ENCODE results near the gene BOC. TPM values are rescaled to one million over a fixed set of nuclear protein-coding genes. Genes with fewer than 3 reads are reported as not detected.

BOC gene
- total and polyA plus RNA-seq, 2 of the 4 experiments (the other 2 are of a cell fraction), result 6.8 to 15.2 TPM

- no CpG with 5 or more reads among the region's 1 CpG for WGBS, 2 experiments (ENCODE audit: extremely low coverage in 2 of 2, insufficient read length in 1 of 2)
- ATAC-seq (ENCODE audit: low read depth) (peak; percentile 90), DNase-seq (peak; percentile 89)
- Histone ChIP-seq H3K27me3 (ENCODE audit: control insufficient read depth, insufficient read depth, low read length) (no peaks in the 10 kb centered on the region), H3K4me1 (ENCODE audit: control insufficient read depth, insufficient read depth, low read length) (peaks cover 12% of the 10 kb centered on the region), H2BK20ac (ENCODE audit: low read depth, low read length) (no peak overlapping the region; the same call in 1 of the 2 replicates), H4K20me1 (ENCODE audit: insufficient read depth, low read length) (no peaks in the 10 kb centered on the region), H3K9ac (ENCODE audit: low read depth, low read length) (no peak overlapping the region), H3K79me1 (ENCODE audit: low read depth in 1 of 2, low read length in 2 of 2) (no peaks in the 10 kb centered on the region), H3K56ac (ENCODE audit: extremely low read depth, insufficient read depth, low read length) (no peak overlapping the region; the same call in 1 of the 2 replicates), H4K91ac (ENCODE audit: insufficient read depth, low read depth, low read length) (no peak overlapping the region), H2AFZ (replicated peaks; ENCODE audit: low read length, poor library complexity) (peak overlapping the region; percentile 5), H4K8ac (ENCODE audit: low read depth in 2 of 2, low read length in 2 of 2) (peak overlapping the region in 1 of 2 experiments; percentile 61; a peak in 2 of 4 replicates), H3K4me2 (ENCODE audit: low read depth, low read length) (peak overlapping the region; percentile 3), H3K4me3 (ENCODE audit: insufficient read depth, low read depth, low read length) (no peak overlapping the region), H2BK15ac (ENCODE audit: low read depth, low read length) (no peak overlapping the region), H3K18ac (ENCODE audit: low read depth, low read length) (no peak overlapping the region; the same call in 1 of the 2 replicates), H3K4ac (ENCODE audit: low read depth, low read length) (peak overlapping the region; percentile 47; the same call in 1 of the 2 replicates), H3K36me3 (ENCODE audit: control insufficient read depth, insufficient read depth, low read length) (no peaks in the 10 kb centered on the region; the same call in 1 of the 2 replicates), H3K14ac (replicated peaks; ENCODE audit: low read depth, low read length) (no peak overlapping the region), H2BK5ac (ENCODE audit: low read depth, low read length, poor library complexity, severe bottlenecking) (peak overlapping the region; percentile 92), H2AK5ac (ENCODE audit: low read depth, low read length) (no peak overlapping the region), H2AK9ac (replicated peaks; ENCODE audit: low read depth, low read length, poor library complexity) (no peak overlapping the region), H3K27ac (ENCODE audit: insufficient read depth, low read length) (no peak overlapping the region), H3K9me1 (ENCODE audit: insufficient read depth, low read length) (peaks cover 9% of the 10 kb centered on the region), H2BK120ac (ENCODE audit: low read depth, low read length) (peak overlapping the region; percentile 7; the same call in 1 of the 2 replicates), H3K23ac (ENCODE audit: low read depth, low read length) (peak overlapping the region; percentile 44; the same call in 1 of the 2 replicates), H4K5ac (ENCODE audit: low read depth, low read length) (no peak overlapping the region), H3K9me3 (ENCODE audit: control insufficient read depth, insufficient read depth, low read length) (no peaks in the 10 kb centered on the region)
- TF ChIP-seq ELK1 (IDR thresholded peaks at IDR 0.05; ENCODE audit: borderline replicate concordance, low read depth, low read length) (no peak), BHLHE40 (IDR thresholded peaks at IDR 0.05; ENCODE audit: low read depth, low read length) (no peak), FOS (IDR thresholded peaks at IDR 0.05; ENCODE audit: low read depth, low read length) (peak; percentile 58; the same call in 1 of the 2 replicates)
- ChIA-PET POLR2A (ENCODE audit: unreplicated experiment) (no interaction called here), CTCF (interaction anchor here (1.3 kb wide), 1 partner anchor 45 kb away, joined by 3 read pairs; no protein-coding TSS in a partner anchor)
- no TSS peak for BruUV-seq (replicated peaks)
- dilution Hi-C loops (cut with HindIII; ENCODE audit: low sequenced_read_pairs, unreplicated experiment), result no loop called here
- intact Hi-C loops (cut with micrococcal nuclease), result no loop called here
- in situ Hi-C loops (cut with MboI; ENCODE audit: low sequenced_read_pairs), result no loop called here
Observed at GRCh38 chr3:113231827-113232253, 20.5 kb downstream of the BOC start.
